Measurements from ENCODE around the gene C11orf54. TPM values are rescaled to one million over a fixed set of nuclear protein-coding genes. Genes with fewer than 3 reads are reported as not detected.

Gene C11orf54
- total RNA-seq, 1 experiment from 2014 or later, result 18.0 TPM

DNA sequence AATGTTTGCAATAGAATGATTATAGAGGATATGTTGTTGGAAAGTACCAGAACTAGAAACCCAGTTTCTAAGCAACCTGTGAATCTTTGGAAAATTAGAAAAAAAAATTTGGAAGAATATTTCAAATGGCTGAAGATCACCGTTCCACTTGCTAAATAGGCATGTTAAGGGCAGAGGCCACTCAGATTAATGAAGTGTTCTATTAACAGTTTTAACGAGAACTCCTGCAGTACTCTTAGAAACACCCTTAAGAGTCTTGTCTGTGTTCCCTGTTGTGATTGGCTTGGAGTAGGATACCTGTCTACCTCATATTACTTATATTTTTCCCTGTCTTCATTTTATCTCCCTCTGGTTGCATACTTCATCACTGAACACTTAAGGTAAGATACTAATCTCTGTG is 4.6 kb downstream of the C11orf54 start:
- no peaks in the 10 kb centered on the region for H3K4me1 ChIP-seq (ENCODE audit: insufficient read depth, low read length)
- TF ChIP-seq, protein P1, sequence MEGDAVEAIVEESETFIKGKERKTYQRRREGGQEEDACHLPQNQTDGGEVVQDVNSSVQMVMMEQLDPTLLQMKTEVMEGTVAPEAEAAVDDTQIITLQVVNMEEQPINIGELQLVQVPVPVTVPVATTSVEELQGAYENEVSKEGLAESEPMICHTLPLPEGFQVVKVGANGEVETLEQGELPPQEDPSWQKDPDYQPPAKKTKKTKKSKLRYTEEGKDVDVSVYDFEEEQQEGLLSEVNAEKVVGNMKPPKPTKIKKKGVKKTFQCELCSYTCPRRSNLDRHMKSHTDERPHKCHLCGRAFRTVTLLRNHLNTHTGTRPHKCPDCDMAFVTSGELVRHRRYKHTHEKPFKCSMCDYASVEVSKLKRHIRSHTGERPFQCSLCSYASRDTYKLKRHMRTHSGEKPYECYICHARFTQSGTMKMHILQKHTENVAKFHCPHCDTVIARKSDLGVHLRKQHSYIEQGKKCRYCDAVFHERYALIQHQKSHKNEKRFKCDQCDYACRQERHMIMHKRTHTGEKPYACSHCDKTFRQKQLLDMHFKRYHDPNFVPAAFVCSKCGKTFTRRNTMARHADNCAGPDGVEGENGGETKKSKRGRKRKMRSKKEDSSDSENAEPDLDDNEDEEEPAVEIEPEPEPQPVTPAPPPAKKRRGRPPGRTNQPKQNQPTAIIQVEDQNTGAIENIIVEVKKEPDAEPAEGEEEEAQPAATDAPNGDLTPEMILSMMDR (conservative IDR thresholded peaks at IDR 0.05), result no peak
- H4K5ac ChIP-seq (ENCODE audit: insufficient read length, low read depth, low read length), result no peak overlapping the region
- H3K79me1 ChIP-seq (ENCODE audit: insufficient read depth, low read depth, low read length, poor library complexity, severe bottlenecking), result no peaks in the 10 kb centered on the region
- Mint-ChIP-seq H3K36me3 (ENCODE audit: insufficient read depth in 1 of 3, low read depth in 3 of 3) (peaks cover 2 to 18% (median 3%) of the 10 kb centered on the region in 3 experiments; a peak in 5 of 7 replicates), H3K27me3 (ENCODE audit: low read depth) (peaks cover 2% of the 10 kb centered on the region; the same call in 1 of the 2 replicates), H3K27ac (no peak overlapping the region), H3K9me3 (no peaks in the 10 kb centered on the region), H3K4me1 (peaks cover 14 to 22% of the 10 kb centered on the region in 2 experiments), H3K4me3 (no peak overlapping the region)
- no peak overlapping the region for H3K18ac ChIP-seq (ENCODE audit: insufficient read length, low read depth, low read length)
- no peak overlapping the region for H2BK5ac ChIP-seq (ENCODE audit: insufficient read length, low read length)
- H3K79me2 ChIP-seq (ENCODE audit: insufficient read depth, low read length), result no peaks in the 10 kb centered on the region; the same call in 1 of the 2 replicates
- H3K14ac ChIP-seq (ENCODE audit: insufficient read depth, low read length), result no peak overlapping the region
- H2BK20ac ChIP-seq (ENCODE audit: low read depth, low read length, poor library complexity, severe bottlenecking), result no peak overlapping the region
- H3K4ac ChIP-seq (ENCODE audit: low read depth, low read length), result no peak overlapping the region
- no peaks in the 10 kb centered on the region for H4K20me1 ChIP-seq (ENCODE audit: control insufficient read depth, insufficient read depth, insufficient read length)
- no peaks in the 10 kb centered on the region for H3K9me3 ChIP-seq (ENCODE audit: control insufficient read depth, low read depth, low read length)
- no peak overlapping the region for H2BK12ac ChIP-seq (ENCODE audit: insufficient read length, low read depth, low read length)
- no CpG with 5 or more reads among the region's 2 CpGs for WGBS (ENCODE audit: extremely low coverage, insufficient read length, low lambda C conversion rate)
- no peak overlapping the region for H3K9ac ChIP-seq (ENCODE audit: extremely low read depth, insufficient read length, low read length)
- no peaks in the 10 kb centered on the region for H3K27me3 ChIP-seq (ENCODE audit: insufficient read depth, low read length)
- H3K23me2 ChIP-seq (ENCODE audit: insufficient read length, low read depth, low read length, poor library complexity, severe bottlenecking), result peaks cover 5% of the 10 kb centered on the region
- H4K91ac ChIP-seq (ENCODE audit: insufficient read length, low read depth, low read length), result no peak overlapping the region
- no peak overlapping the region for H3K27ac ChIP-seq (ENCODE audit: insufficient read length, low read depth, low read length)
- H3K4me2 ChIP-seq (ENCODE audit: insufficient read depth, insufficient read length, low read length), result no peak overlapping the region
- H2AK5ac ChIP-seq (ENCODE audit: insufficient read length, low read length), result no peak overlapping the region
- H2BK120ac ChIP-seq (ENCODE audit: low read depth, low read length, poor library complexity, severe bottlenecking), result no peak overlapping the region
- H2BK15ac ChIP-seq (ENCODE audit: low read depth, low read length), result no peak overlapping the region
- H3K23ac ChIP-seq (ENCODE audit: insufficient read length, low read depth, low read length), result no peak overlapping the region
- H3K56ac ChIP-seq (ENCODE audit: insufficient read length, low read depth, low read length), result no peak overlapping the region
- no peak overlapping the region for H2AFZ ChIP-seq (ENCODE audit: low read length)
- DNase-seq, result no peak
- no peak overlapping the region for H3T11ph ChIP-seq (ENCODE audit: low read length)
- no peak overlapping the region for H4K8ac ChIP-seq (replicated peaks; ENCODE audit: insufficient read length, low read depth, low read length)
